Activated CD8-positive, alpha-beta memory T cell treated with anti-CD3 and anti-CD28 coated beads for 48 hours (primary cell): ENCODE data around the gene HERC3.

Source experiments
- DNase-seq, 3 experiments: peaks; one replicate each; pipeline ENCODE4 v3.0.0-alpha.2; 2020; ENCODE audit warnings: low read depth in 2 of 3, low spot score in 2 of 3

The HERC3 gene

DNA sequence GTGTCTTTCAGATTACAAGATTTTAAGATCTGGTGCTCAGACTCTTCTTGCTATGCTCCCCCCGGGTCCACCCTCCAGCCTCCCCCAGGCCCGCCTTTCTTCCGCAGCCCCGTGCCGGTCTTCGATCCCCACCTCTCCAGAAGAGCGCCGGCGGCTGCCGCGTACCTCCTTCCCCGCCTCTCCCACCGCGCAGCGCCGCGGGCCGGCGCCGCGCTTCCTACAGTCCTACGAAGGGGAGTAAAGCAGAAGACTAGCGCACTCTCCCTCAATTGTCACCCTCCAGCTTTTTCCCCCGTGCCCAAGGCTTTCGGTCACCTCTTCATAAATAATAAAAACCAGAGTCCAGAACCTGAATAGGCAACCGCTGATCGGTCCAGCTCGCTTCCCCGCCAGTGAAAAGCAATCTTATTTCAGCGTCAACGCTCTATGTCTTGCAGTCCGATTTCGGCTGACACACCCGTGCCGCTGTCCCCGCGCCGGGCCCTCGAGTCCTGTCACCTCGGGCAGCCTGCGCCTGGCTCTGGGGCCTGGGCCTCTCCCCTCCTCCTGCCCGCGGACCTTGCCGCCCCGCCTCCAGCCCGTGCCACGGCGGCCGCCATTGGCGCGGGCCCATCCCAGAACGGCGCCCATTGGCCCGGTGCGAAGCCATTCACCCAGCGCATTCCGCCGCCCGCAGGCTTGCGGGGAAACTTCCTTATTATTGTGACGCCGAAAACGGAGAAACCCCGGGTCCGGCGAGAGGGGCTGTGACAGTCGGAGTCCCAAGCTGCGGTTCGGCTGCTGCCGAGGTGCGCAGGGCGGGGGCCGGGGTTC is at the start of gene HERC3:
Gene HERC3, plus strand, starts transcription at position 694 of the 813 bp plus-strand sequence. CDS start 13,344 bp downstream, outside the sequence.
- peak; percentile 63 to 79 (median 64) for DNase-seq

DNA sequence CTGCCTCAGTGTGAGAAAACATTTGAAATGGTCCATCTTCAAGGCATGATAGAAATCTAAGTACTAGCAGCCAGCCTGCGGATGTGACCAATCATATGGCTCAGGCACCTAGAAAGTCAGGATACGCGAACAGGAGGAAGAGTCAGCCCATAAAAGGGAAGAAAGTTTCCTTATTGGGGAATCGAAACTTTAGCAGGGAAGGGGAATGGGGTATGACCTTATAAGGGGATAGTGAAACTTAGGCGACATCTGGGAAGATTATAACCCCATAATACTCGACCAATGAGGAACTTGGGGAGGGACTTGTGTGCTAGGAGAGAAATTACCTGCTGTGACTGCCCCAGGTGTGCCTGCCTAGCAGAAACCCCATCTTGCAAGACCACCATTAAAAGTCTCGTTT is 42.5 kb upstream of the HERC3 start:
- DNase-seq = no peak

- DNase-seq = no peak
These were observed 24.7 kb upstream of the HERC3 start for GRCh38 chr4:88567591-88567990.

DNA sequence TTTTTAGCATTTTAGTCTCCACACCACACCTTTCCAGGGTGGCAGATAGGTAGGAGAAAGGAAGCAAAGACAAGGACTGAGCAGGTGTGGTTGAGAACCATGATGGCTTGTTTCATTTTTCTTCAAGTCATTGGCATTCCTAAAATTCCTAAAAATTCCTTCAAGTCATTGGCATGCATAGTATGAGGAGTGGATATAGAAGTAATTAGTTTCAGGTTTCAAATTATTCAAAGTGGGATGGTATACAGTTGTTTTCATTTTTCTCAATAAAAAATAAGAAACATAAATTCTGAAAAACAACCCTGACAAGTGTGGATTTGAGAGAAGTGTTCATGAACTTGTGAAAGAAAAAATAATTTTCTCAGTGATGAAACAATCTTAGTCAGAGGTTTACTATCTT is 22.3 kb upstream of the HERC3 start:
- no peak for DNase-seq

DNA sequence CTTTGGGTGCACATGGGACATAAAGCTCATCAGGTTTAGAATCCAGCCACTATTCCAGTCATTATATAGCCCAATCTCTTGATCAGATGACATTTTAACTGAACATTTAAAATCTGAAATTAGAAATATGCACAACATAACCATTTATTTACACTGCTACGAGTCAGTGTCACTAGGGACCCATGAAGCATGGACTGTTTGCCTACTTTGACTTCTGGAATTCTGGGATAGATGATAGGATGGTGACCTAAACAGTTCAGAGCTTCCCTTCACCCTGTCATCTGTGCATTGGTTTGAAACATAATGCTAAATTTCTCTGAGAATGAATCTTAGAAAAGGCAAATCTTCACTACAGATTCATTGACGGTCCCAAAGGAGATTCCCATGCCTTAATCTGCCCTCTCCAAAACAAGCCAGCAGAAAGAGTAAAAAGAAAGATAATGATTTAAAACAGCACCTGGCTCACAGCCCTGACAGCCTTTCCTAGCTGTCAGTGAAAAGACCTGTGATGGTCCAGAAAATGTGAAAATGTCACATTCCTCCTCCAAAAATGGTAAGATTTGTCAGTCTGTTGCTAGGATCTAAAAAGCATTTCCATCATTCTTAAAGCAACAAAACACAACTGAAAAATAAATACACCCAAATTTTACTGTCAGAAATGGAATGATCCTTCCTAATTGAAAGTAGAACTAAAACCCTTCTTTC is 18.9 kb upstream of the HERC3 start:
- no peak for DNase-seq

DNA sequence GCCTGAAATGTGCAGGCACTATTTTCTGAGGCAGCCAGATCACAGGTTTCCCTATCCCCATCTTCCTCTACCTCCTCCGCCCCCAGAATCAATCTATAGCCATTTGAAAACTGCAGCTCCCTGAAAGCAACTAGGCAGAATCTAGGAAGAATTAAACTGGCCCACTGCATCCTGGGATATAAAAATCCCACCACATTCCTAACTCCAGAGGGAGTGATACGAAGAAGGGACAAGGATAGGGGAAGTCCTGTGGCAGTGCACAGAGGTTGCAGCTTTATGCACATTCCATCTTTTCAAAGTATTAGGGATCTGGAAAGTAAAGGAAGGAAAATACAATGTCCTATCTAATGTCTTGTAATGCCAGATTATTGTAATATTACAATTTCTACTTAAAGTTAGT is 18.3 kb upstream of the HERC3 start:
- DNase-seq = no peak

GRCh38 chr4:88575186-88575585 is 17.1 kb upstream of the HERC3 start:
- no peak for DNase-seq

- no peak for DNase-seq
These were observed 9.8 kb upstream of the HERC3 start for GRCh38 chr4:88582493-88582892.

GRCh38 chr4:88583631-88584470 is 8.4 kb upstream of the HERC3 start:
- DNase-seq = no peak

DNA sequence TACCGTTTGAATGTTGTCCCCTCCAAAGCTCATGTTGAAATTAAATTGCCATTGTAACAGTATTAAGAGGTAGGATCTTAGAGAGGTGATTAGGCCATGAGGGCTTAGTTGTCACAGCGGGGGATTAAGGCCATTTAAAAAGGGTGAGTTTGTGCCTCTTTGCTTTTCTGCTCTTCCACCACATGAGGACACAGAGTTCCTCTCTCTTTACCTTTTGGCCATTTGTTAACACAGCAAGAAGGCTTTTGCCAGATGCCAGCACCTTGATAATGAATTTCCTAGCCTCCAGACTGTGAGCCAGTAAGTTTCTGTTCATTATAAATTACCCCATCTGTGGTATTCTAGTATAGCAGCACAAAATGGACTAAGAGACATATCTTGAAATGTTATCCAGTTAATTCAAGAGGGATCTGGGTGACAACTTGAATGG is 7.8 kb upstream of the HERC3 start:
- no peak for DNase-seq

DNA sequence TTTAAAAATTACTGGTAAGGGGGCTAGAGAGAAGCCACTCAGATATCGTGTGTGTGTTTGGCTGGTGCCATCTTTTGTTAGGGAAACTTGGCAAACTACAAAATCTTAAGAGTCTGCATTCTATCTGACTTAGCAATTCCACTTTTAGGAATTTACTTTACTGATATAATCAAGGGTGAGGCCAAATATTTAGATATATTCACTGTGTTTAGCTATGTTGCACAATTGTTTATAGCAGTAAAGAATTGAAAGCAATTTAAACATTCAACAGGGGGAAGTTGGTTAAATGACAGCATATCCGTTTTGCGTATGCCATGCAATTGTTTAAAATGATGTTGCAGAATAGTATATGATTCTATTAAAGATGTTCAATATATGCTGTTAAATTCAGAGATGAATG is 6.4 kb upstream of the HERC3 start:
- no peak for DNase-seq

GRCh38 chr4:88587306-88587705 is 5.0 kb upstream of the HERC3 start:
- no peak for DNase-seq

DNA sequence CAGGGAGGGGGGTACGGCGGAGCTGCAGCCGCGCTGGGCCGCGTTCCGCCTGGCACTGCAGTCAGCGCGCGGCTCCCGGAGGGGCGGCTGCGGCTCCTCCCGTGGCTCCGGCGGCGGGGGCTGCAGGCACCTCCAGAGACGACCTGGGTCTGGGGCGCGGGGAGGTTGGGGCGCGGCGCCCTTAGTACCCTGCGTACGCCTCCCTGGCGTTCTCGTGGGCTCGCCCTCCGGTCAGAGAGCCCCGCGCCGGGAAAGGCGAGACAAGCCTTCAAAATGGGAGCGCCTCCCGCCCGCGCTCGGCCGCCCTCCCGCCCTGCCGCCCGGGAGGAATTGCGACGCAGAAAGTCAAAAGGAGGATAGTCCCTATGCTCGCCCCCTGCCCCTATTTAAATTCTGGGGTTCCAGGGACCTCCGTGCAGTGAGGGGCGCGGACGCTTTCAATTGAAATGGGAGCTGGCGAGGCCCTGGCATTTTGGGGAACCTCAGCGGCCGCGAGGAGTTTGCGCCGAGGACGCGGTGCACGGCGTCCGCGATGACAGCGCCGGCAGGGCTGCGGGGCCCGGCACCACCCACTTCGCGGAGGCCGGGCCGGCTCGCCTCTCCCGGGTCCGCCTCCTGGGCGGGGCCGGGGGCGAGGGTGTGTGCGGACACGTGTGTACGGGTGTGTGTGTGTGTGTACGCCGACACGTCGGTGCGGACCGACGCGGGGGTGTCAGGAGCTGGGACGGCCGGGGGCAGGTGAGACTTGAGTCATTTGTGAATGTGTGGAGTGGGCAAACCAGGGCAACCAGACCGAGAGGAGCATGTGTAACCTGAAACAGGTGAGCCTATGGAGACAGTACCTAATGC is 544 bp downstream of the HERC3 start:
- DNase-seq = peak; percentile 54 to 68 (median 64)

DNA sequence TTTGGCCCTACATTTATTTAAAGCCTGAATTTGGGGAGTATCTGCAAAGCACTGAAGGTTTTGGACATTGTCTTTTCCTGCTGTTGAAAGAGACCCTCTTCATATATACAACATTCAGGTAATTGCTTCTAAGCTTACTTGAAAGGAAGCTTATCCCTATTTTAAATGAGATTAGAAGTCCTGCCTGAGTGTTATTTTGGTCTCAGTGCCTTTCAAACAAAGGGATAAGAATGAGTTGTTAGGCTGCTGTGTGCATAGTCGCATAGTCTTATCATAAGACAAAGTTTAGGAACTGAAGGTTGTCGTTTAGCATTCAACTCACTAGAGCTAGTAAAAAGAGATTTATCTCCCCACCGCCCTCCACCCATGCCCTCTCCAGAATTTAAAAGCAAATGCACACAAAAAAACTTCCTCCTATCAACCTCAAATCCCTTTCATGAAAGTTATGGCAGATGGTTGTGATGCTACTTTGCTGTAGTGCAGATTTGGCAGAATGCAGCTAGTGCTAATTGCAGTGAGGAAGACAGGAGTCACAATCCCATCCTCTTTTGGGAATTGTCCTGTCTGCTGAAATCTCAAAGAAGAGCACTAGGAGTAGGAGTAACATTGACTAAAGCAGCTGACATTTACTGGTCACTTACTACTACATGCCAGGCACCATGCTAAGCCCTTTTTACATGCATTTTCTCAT is 5.8 kb downstream of the HERC3 start:
- DNase-seq = no peak

DNA sequence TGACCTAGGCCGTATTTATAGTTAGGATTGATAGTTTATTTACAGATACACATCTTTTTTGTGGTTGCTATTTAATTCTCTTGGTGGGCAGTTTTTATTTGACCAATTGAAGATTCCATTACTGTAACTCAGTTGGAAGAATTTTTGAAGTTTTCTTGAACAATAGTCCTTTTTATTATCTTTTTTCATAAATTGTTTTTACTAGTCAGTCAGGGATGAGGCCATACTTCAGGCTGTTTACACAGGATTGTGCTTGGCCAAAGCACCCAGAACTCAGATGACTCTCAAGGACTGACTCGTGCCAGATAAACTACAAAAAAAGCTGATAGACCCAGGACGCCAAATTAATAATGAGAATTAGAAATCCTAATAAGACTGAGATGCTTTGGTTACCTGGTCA is 7.0 kb downstream of the HERC3 start:
- DNase-seq = no peak

- DNase-seq = no peak
These were observed 7.4 kb downstream of the HERC3 start for GRCh38 chr4:88599714-88600113.

GRCh38 chr4:88600176-88600838 is 8.0 kb downstream of the HERC3 start:
- DNase-seq = no peak

DNA sequence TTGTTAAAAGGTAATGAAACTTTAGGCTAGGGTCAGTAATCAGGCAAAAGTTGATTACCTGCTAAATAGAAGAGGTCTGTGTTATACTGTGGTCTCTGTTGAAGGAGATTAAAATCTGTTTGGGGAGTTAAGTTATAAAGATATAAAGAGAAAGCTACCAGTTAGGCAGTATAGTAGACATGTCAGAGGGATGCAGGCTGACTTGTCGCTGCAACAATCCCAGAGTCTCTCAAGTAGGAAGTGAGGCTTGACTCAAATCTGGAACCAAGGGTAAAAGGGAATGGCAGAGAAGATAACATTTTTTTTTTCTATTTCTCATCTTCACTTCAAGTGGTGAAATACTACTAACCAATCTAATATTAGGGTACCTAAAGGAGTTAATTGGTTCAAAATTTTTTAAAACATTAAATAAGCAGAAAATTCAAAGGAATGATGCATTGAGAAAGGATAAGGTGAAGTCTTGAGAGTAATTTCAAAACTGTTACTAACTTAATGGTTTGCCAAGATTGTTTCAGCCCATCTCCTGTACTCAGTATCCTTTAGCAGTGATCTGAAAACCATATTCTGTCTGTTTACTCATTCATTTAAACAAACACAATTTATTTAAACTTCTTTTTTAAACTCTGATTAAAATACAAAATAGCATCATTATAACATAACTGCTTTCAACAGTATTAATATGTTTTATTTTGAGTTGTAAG is 12.8 kb downstream of the HERC3 start:
- DNase-seq = no peak

GRCh38 chr4:88605736-88606135 is 13.5 kb downstream of the HERC3 start:
- no peak for DNase-seq
